DOHH2 (cell line): ENCODE measurements around the gene TRPM3.

Experiments
- H3F3A ChIP-seq: fragments of 200-600 bp; sonication (generic), shearing (Covaris generic); 2 replicates; pipeline ENCODE4 v1.6.0; 2016; ENCODE audit warnings: antibody characterized with exemption, mild to moderate bottlenecking; ENCODE audit not compliant: control insufficient read depth, insufficient read depth
- H3K27ac ChIP-seq: fragments of 200-600 bp; sonication (generic); 2 replicates; pipeline ENCODE4 v1.5.1; 2014; ENCODE audit warnings: low read depth, mild to moderate bottlenecking, low read length, moderate library complexity
- H3K27me3 ChIP-seq: fragments of 200-600 bp; sonication (generic); 2 replicates; pipeline ENCODE4 v1.6.1; 2014; ENCODE audit warnings: mild to moderate bottlenecking, low read length, mixed read lengths; ENCODE audit not compliant: control insufficient read depth
- H3K36me3 ChIP-seq: fragments of 200-600 bp; sonication (generic); 2 replicates; pipeline ENCODE4 v1.6.1; 2014; ENCODE audit warnings: mild to moderate bottlenecking, low read length, moderate library complexity, mixed read lengths; ENCODE audit not compliant: control insufficient read depth
- H3K4me1 ChIP-seq: fragments of 200-600 bp; sonication (generic); 2 replicates; pipeline ENCODE4 v1.6.1; 2014; ENCODE audit warnings: mild to moderate bottlenecking, low read length, mixed read lengths; ENCODE audit not compliant: control insufficient read depth
- H3K4me2 ChIP-seq: fragments of 200-600 bp; sonication (generic); 2 replicates; pipeline ENCODE4 v1.6.0; 2014; ENCODE audit warnings: mild to moderate bottlenecking, low read length, moderate library complexity
- H3K4me3 ChIP-seq: fragments of 200-600 bp; sonication (generic); 2 replicates; pipeline ENCODE4 v1.5.1; 2014; ENCODE audit warnings: mild to moderate bottlenecking, low read length, mixed read lengths
- H3K79me2 ChIP-seq: fragments of 200-600 bp; sonication (generic); 2 replicates; pipeline ENCODE4 v1.6.1; 2014; ENCODE audit warnings: mild to moderate bottlenecking, low read length, mixed read lengths; ENCODE audit not compliant: control insufficient read depth
- H3K9me2 ChIP-seq: fragments of 200-600 bp; sonication (generic); replicated peaks from 2 replicates; pipeline ENCODE4 v1.6.1; 2014; ENCODE audit warnings: mild to moderate bottlenecking, low read length, mixed read lengths; ENCODE audit not compliant: control insufficient read depth
- H3K9me3 ChIP-seq: fragments of 200-600 bp; sonication (generic); 2 replicates; pipeline ENCODE4 v1.6.1; 2014; ENCODE audit warnings: antibody characterized with exemption, low read length, mixed read lengths; ENCODE audit not compliant: control insufficient read depth, insufficient read depth
- H4K20me1 ChIP-seq: fragments of 200-600 bp; sonication (generic); 2 replicates; pipeline ENCODE4 v1.6.0; 2014; ENCODE audit warnings: low read depth, mild to moderate bottlenecking, antibody characterized with exemption, low read length, moderate library complexity; ENCODE audit not compliant: control insufficient read depth, insufficient read depth
- EZH2phosphoT487 ChIP-seq: fragments of 200-600 bp; sonication (generic); IDR thresholded peaks from 2 replicates; pipeline ENCODE4 v1.6.1; 2017; ENCODE audit warnings: borderline replicate concordance, mild to moderate bottlenecking, antibody characterized with exemption, low read length, moderate library complexity, mixed read lengths
- TF ChIP-seq, protein P1 (sequence below): fragments of 200-600 bp; sonication (generic); IDR thresholded peaks from one replicate; pipeline ENCODE4 v1.5.1; 2014; ENCODE audit warnings: antibody characterized with exemption, mild to moderate bottlenecking, low read depth, low read length; ENCODE audit not compliant: poor library complexity, severe bottlenecking

The TRPM3 gene

GRCh38 chr9:71147368-71147767 lies 25.9 kb upstream of the TRPM3 start:
- Histone ChIP-seq H3K27me3 (no peaks in the 10 kb centered on the region), H3K4me2 (no peak overlapping the region), H3K4me3 (no peak overlapping the region), H3K9me3 (no peaks in the 10 kb centered on the region; the same call in 1 of the 2 replicates), H3K27ac (no peak overlapping the region), H3F3A (no peaks in the 10 kb centered on the region), H3K36me3 (no peaks in the 10 kb centered on the region), H3K4me1 (no peaks in the 10 kb centered on the region), H3K79me2 (no peaks in the 10 kb centered on the region), H3K9me2 (no peaks in the 10 kb centered on the region), H4K20me1 (no peaks in the 10 kb centered on the region)
- TF ChIP-seq, protein P1, sequence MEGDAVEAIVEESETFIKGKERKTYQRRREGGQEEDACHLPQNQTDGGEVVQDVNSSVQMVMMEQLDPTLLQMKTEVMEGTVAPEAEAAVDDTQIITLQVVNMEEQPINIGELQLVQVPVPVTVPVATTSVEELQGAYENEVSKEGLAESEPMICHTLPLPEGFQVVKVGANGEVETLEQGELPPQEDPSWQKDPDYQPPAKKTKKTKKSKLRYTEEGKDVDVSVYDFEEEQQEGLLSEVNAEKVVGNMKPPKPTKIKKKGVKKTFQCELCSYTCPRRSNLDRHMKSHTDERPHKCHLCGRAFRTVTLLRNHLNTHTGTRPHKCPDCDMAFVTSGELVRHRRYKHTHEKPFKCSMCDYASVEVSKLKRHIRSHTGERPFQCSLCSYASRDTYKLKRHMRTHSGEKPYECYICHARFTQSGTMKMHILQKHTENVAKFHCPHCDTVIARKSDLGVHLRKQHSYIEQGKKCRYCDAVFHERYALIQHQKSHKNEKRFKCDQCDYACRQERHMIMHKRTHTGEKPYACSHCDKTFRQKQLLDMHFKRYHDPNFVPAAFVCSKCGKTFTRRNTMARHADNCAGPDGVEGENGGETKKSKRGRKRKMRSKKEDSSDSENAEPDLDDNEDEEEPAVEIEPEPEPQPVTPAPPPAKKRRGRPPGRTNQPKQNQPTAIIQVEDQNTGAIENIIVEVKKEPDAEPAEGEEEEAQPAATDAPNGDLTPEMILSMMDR = no peak
- TF ChIP-seq EZH2phosphoT487 = no peak

- Histone ChIP-seq H3K4me2 (no peak overlapping the region), H3K4me1 (no peaks in the 10 kb centered on the region), H3K36me3 (no peaks in the 10 kb centered on the region), H3K4me3 (no peak overlapping the region), H3K9me2 (no peaks in the 10 kb centered on the region), H3K79me2 (no peaks in the 10 kb centered on the region), H4K20me1 (no peaks in the 10 kb centered on the region), H3K9me3 (no peaks in the 10 kb centered on the region; the same call in 1 of the 2 replicates), H3F3A (no peaks in the 10 kb centered on the region), H3K27me3 (no peaks in the 10 kb centered on the region), H3K27ac (no peak overlapping the region)
- TF ChIP-seq, protein P1 = no peak
These were observed 25.1 kb upstream of the TRPM3 start for GRCh38 chr9:71146511-71146910.

DNA sequence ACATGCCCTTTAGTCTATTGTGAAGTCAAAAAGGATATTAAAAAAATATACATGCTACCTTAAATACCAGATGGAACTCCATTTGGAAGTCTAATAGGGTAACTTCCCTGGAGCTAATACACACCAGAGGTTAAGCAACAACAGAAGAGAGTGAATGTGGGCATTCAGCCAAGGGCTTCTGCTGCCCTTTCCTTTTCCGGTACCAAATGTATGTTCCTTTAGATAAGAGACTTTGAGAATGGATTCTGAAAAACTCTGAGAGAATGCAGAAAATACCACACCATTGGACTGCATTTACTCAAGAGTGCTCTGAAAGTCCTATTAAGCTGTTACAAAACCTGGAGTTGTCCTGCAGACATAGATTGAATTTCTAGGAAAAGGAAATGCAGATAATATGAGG lies 23.8 kb upstream of the TRPM3 start:
- Histone ChIP-seq H3K79me2 (no peaks in the 10 kb centered on the region), H3K4me1 (no peaks in the 10 kb centered on the region), H3F3A (no peaks in the 10 kb centered on the region), H3K9me3 (no peaks in the 10 kb centered on the region; the same call in 1 of the 2 replicates), H3K4me3 (no peak overlapping the region), H3K4me2 (no peak overlapping the region), H3K36me3 (no peaks in the 10 kb centered on the region), H3K27ac (no peak overlapping the region), H3K9me2 (no peaks in the 10 kb centered on the region), H3K27me3 (no peaks in the 10 kb centered on the region), H4K20me1 (no peaks in the 10 kb centered on the region)
- TF ChIP-seq, protein P1 = no peak
- no peak for TF ChIP-seq EZH2phosphoT487

- H3K4me1 ChIP-seq = no peaks in the 10 kb centered on the region
- no peaks in the 10 kb centered on the region for H3F3A ChIP-seq
- no peak for TF ChIP-seq EZH2phosphoT487
- TF ChIP-seq, protein P1 = no peak
- no peaks in the 10 kb centered on the region for H4K20me1 ChIP-seq
- no peaks in the 10 kb centered on the region for H3K79me2 ChIP-seq
- no peaks in the 10 kb centered on the region; the same call in 1 of the 2 replicates for H3K9me3 ChIP-seq
- no peaks in the 10 kb centered on the region for H3K36me3 ChIP-seq
- no peaks in the 10 kb centered on the region for H3K9me2 ChIP-seq
- H3K4me2 ChIP-seq = no peak overlapping the region
- H3K4me3 ChIP-seq = no peak overlapping the region
- H3K27ac ChIP-seq = no peak overlapping the region
- H3K27me3 ChIP-seq = no peaks in the 10 kb centered on the region
These were observed 23.1 kb upstream of the TRPM3 start for GRCh38 chr9:71144495-71144894.
